ENCODE measurements around the gene SNTA1.

DNA sequence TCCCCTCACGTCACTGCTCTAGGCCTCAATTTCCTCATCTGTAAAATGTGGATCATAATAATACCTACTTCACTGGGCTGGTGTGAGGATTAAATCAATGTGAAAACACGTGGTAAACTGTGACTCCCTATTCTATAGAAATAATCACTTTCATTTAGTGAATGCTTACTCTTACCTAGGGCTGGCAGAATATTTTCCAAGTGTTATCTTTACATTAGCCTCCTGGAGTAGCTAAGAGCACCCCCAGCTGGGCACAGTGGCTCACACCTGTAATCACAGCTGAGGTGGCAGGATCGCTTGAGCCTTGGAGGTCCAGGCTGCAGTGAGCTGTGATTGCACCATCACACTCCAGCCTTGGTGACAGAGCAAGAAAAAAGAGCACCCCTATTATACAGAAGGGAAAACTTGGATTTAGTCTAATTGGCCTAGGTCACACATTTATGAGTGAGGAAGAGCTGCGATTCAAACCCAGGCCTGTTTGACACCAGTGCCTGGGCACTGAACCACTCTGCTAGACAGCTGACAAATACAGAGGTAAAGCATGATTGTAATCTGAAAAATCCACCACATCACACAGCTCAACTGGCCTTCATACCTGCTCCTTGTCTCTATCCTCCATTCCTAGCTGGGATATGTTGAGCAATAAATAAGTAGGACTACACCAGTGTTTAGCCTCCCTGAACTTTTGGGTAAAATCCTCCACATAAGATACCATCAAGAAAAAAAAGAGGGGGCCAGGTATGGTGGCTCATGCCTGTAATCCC lies 1.4 kb upstream of the SNTA1 start:
- TF ChIP-seq EP300 (IDR thresholded peaks at IDR 0.05; ENCODE audit: borderline replicate concordance in 1 of 2, low read depth in 2 of 2, low read length in 2 of 2) (no peak), TEAD4 (IDR thresholded peaks at IDR 0.05; ENCODE audit: low read depth, low read length) (no peak), EZH2 (IDR thresholded peaks at IDR 0.05; ENCODE audit: low read depth, low read length, severe bottlenecking) (no peak), HDAC2 (IDR thresholded peaks at IDR 0.05; ENCODE audit: borderline replicate concordance in 1 of 2, low read depth in 2 of 2, low read length in 2 of 2) (no peak), SUZ12 (IDR thresholded peaks at IDR 0.05; ENCODE audit: low read length) (no peak), KDM1A (IDR thresholded peaks at IDR 0.05; ENCODE audit: borderline replicate concordance, low read length) (no peak), SRF (IDR thresholded peaks at IDR 0.05; ENCODE audit: low read depth, low read length) (no peak), CBX5 (IDR thresholded peaks at IDR 0.05; ENCODE audit: low read depth, low read length) (no peak), YY1 (IDR thresholded peaks at IDR 0.05; ENCODE audit: low read depth, low read length) (no peak), GTF2F1 (IDR thresholded peaks at IDR 0.05; ENCODE audit: borderline replicate concordance, low read depth, low read length) (no peak), NRF1 (IDR thresholded peaks at IDR 0.05; ENCODE audit: low read depth, low read length) (no peak), POLR2AphosphoS5 (IDR thresholded peaks at IDR 0.05; ENCODE audit: low read depth, low read length) (no peak)
- TF ChIP-seq, protein P1, sequence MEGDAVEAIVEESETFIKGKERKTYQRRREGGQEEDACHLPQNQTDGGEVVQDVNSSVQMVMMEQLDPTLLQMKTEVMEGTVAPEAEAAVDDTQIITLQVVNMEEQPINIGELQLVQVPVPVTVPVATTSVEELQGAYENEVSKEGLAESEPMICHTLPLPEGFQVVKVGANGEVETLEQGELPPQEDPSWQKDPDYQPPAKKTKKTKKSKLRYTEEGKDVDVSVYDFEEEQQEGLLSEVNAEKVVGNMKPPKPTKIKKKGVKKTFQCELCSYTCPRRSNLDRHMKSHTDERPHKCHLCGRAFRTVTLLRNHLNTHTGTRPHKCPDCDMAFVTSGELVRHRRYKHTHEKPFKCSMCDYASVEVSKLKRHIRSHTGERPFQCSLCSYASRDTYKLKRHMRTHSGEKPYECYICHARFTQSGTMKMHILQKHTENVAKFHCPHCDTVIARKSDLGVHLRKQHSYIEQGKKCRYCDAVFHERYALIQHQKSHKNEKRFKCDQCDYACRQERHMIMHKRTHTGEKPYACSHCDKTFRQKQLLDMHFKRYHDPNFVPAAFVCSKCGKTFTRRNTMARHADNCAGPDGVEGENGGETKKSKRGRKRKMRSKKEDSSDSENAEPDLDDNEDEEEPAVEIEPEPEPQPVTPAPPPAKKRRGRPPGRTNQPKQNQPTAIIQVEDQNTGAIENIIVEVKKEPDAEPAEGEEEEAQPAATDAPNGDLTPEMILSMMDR (IDR thresholded peaks at IDR 0.05; ENCODE audit: control extremely low read depth in 1 of 3, insufficient read depth in 1 of 3, low read depth in 1 of 3, low read length in 3 of 3) = peak; percentile 17 to 42 (median 37); a peak in 2 of 4 replicates

All from H1 (cell line).